NCI-H345 treated with DMSO at 0.1 percent for 48 hours (cell line): ENCODE measurements around the gene TSEN2.
A peak's percentile ranks its signal among the peaks of the same experiment; 100 is the strongest.

ENCODE experiments used
- DNase-seq: peaks from one replicate; lab custom pipeline; 2025; ENCODE audit not compliant: unreplicated experiment; lab: John Stamatoyannopoulos, UW

TSEN2 gene

DNA sequence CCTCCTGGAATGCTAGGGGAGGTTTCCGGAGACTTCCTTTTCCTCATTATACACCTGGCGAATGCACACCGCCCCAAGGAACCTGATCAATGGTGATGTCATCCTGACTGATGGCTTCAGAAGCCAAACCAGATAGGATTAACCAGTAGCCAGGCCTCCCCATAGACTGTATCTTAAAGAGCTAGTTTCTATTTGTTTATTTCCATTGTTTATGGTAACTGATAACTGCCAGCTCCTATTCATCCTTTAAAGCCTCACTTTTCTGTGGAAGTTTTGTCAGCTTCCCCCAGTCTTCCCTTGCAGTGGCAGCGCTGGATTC is 61.2 kb downstream of the TSEN2 start, which contains the start of gene MKRN2OS:
Gene MKRN2OS, minus strand, starts transcription at position 27 of the 319 bp plus-strand sequence. CDS start 35 bp downstream, outside the sequence.
- no peak for DNase-seq

DNA sequence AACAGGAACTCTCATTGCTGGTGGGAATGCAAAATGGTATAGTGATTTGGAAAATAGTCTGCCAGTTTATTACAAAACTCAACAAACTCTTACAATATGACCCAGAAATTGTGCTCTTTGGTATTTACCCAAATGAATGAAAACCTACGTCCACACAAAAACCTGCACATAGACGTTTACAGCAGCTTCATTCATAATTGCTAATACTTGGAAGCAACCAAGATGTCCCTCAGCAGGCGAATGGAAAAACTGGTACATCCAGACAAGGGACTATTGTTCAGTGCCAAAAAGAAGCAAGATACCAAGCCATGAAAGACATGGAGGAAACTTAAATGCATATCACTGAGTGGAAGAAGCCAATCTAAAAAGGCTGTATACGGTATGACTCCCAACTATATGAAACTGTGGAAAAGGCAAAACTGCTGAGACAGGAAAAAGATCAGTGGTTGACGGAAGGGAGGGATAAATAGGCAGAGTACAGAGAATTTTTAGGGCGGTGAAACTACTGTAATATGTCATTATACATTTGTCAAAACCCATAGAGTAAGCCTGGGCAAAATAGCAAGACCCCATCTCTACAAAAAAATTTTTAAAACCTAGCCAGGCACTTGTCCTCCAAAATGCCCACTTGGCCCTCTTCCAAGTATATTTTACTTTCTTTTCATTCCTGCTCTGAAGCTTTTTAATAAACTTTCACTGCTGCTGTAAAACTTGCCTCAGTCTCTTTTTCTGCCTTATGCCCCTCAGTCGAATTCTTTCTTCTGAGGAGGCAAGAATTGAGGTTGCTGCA is 65.9 kb downstream of the TSEN2 start:
- no peak for DNase-seq

DNA sequence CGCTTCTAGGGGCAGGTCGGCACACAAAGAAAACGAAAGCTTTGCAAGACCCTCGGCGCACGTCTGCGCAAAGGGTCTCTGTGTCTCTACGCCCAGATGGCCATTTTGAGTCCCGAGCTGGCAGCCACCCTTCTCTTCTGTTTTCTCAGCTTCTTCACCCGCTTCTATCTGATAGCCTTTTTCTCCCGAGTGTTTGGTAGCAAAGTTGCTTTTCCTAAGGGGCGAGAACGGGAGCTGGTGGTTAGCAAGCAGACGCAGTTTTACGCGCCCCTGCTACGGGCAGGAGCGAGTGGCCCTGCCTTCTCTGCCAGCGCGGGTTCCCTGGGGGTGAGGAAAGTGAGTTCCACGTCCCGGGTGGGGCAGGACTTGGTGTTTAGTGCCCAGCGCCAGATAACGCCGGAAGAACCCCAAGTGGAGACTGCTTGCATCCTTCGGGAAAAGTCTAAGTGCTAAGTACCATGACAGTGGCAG is 69.7 kb downstream of the TSEN2 start:
- DNase-seq, result peak; percentile 29

DNA sequence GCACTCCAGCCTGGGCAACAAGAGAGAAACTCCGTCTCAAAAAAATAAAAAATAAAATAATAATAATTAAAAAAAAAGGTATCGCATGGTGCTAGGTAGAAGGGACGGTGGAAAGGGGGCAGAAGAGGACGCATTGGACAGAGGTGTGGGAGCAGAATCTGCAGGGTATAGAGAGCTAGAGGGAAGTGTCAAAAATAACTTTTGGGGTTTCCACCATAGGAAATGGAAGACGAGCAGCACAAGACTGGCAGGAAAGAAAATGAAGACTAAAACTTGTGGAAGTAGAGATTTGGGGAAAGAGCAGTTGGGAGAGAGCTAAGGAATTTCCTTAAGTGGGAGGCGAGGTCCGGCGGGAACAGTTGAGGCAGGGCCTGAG is 72.0 kb downstream of the TSEN2 start:
- DNase-seq, result no peak

DNA sequence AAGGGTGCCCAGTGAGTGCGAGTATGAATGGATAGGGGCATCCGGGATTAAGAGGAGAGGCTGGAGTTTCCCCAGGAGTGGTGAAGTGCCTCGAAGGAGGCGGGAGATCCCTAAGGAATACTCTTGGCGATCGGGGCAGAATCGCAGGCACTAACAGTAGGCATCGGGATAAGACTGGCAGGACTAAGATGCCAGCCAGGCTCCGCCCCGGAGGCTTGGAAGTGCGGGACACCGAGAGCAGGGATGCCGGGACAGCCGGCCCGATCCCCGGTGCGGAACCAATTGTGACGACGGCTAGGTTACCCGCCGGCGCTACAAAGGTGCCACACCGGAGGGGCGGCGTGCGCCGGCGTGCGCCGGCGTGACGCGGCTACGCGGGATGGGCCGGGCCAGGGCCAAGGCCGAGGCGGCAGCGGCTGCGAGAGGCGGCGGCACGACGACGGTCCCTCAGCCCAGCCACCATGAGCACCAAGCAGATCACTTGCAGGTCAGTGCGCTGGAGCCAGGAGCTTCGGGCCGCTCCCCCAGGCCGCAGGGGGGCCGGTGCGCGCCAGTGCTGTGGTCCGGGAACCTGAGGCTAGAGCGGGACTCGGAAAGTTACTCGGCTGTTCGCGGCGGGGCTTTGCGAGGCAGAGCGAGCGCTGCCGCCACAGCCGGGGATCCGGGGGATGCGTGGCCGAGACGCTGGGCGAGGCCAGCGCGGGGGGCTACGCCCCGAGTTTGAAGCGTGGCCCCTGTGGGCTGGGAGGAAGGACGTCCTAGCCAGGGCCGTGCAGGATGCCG is 72.6 kb downstream of the TSEN2 start, which contains the start of gene MKRN2:
Gene MKRN2, plus strand, starts transcription at position 398 of the 783 bp plus-strand sequence. Its CDS starts 64 bp downstream, at position 462.
- peak; percentile 58 for DNase-seq

DNA sequence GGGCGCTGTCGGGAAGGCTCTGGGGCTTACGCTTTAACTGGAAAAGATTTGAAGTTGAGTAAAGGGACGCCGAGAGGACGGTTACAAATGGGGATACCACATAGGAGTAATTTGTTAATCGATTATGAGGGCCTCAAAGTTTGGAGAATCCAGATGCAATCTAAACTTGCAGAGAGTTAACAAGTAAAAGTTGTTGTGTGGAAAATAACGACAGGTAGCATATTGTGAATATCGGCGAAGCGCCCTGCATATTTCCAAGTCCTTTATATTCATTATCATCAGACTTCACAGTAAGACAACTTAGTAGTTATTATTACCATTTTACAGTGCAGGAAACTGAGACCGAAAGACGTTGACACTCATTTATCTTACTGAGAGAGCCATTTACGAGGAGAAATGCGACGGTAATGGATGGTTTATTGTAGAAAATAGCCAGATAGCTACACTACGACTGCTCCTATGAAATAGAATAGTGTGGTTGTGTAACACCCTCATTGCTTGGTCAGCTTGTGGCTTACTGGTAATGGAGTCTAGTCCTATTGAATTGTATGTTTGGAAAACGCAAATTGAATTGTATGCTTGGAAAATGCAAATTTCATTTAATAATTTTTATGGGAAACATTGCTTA is 73.3 kb downstream of the TSEN2 start:
- no peak for DNase-seq

DNA sequence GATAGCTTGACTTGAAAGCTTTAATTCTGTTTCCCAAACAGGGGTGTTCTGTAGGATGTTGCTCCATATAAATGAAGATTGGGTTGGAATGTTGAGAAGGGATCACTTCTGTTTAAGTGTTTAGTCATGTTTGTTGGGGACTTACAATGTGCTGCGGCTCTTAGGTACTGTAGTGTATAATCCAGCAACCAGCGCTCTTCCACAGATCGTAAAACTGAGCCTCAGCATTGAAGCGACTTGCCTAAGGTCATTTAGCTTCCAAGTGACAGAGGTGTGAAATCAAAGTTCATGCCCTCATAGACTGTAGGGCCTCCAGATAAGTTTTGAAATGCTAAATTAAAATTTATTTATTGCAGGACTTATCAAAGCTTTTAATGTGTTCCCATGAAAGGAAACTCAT is 74.4 kb downstream of the TSEN2 start:
- DNase-seq, result no peak

DNA sequence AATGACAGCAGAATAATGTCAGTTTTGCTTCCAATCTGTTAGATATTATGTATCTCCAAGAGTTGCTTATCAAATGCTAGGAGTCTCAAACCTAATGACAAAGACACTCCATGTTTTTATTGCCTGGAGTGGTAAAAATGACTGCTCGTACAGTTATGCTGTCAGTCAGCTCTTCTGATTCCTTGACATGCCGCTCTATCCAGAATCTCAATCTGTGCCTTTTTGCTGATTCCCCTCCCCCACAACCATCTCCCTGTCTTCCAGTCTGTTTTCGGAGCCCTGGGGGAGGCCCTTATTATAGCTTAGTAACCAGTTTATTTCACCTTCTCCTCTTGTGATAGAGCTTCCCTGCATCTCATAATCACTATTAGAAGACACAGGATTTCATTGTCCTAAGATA is 75.2 kb downstream of the TSEN2 start:
- DNase-seq, result no peak

DNA sequence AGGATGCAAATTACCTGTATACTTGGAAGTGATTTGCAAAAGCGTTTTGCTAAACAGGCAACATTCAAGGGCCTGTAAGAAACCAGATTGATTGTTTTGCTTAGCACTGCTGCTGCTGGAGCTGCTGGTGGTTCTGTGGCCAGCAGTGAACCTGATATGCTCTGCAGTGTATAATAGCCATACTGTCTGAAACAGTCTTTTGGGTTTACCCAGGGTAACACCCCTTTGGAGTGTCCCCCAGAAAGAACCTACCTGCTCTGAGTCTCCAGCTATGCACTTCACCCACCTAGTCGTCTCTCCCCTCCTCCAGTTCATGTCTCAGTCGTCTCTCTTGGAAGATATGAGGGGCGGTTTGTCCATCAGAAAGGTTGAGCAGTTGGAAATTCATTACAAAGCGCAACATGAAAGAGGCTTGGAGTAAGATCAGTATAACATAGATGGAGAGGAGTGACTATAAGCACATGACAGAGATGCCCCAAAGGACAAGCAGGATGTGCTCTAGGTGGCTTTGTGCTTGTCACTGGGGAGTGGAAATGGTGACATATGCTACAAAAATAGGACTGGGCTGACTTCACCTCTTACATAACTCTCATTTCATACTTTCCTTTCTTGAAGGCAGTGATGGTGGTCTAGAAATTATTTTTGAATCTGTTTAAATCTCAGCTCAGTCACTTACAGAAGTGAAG is 76.4 kb downstream of the TSEN2 start:
- no peak for DNase-seq

DNA sequence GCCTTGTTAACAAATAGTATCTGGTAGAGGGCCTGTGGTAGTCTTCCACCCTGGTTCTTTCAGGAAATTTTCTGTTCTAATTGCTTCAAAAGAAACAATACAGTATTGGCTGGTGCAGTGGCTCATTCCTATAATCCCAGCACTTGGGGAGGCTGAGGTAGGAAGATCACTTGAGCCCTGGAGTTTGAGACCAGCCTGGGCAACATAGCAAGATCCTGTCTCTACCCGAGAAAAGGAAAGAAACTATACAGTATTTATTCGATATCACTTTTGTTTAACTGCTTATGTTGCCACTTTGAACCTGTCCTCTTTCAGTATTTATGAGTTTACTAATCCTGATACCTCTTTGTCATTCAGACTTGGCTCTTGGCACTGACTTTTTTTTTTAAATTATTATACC is 77.1 kb downstream of the TSEN2 start:
- no peak for DNase-seq

DNA sequence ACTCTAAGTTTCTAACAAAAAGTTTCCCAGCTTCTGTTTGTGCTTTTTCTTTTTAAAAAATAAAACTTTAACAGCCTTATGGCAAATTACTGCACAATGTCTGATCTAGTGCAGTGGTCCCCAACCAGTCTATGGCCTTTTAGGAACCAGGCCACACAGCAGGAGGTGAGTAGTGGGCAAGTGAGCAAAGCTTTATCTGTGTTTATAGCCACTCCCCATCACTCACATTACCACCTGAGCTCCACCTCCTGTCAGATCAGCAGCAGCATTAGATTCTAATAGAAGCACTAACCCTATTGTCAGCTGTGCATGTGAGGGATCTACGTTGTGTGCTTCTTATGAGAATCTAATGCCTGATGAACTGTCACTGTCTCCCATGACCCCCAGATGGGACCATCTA is 78.2 kb downstream of the TSEN2 start:
- no peak for DNase-seq

DNA sequence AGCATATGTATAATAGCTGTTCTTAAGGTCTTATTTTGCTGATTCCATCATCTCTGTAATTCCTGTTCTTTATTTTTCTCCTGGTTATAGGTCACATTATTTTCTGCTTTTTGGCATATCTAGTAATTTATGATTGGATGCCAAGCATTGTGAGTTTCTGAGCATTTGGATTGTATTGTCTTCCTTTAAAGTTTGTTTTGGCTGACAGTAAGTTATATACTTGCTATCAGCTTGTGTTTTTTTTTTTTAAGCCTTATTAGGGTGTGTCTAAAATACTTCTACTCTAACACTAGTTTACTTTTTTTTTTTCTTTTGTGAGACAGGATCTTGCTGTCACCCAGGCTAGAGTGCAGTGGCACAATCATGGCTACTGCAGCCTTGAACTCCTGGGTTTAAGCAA is 82.7 kb downstream of the TSEN2 start:
- no peak for DNase-seq

DNA sequence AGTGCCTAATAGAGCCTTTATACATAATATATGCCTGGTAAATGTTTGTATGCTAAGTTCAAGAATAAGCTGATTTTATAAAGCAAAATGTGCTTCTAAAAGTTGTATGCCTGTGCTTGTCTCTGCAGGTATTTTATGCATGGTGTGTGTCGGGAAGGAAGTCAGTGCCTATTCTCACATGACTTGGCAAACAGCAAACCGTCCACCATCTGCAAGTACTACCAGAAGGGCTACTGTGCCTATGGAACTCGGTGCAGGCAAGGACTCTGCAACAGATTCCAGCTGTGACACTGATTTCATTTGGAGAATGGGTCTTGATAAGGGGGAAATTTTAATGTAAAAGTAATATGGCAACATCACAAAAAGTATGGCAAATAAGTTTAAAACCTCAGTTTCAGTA is 84.5 kb downstream of the TSEN2 start:
- DNase-seq, result no peak

DNA sequence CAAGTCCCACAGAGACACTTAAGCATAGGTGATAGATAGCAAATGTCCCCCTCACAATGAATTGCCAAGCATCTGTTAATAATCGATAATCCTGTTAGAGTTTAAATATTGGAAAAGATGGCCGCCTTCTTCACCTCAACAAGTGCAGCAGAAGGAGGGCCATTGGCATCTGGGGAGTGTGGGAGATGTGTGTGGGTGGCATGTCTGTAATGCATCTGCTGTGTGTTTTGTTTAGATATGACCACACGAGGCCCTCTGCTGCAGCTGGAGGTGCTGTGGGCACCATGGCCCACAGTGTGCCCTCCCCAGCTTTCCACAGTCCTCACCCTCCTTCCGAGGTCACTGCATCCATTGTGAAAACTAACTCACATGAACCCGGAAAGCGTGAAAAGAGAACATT is 85.6 kb downstream of the TSEN2 start:
- no peak for DNase-seq

DNA sequence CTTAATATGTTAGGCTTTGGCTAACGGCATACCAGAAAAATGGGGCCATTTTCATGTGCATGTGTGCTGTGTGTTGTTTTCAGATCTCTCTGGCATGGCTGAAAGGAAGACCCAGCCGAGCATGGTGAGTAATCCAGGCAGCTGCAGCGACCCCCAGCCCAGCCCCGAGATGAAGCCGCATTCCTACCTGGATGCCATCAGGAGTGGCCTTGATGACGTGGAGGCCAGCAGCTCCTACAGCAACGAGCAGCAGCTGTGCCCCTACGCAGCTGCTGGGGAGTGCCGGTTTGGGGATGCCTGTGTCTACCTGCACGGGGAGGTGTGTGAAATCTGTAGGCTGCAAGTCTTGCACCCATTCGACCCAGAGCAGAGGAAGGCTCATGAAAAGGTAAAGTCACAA is 87.7 kb downstream of the TSEN2 start:
- DNase-seq, result no peak

DNA sequence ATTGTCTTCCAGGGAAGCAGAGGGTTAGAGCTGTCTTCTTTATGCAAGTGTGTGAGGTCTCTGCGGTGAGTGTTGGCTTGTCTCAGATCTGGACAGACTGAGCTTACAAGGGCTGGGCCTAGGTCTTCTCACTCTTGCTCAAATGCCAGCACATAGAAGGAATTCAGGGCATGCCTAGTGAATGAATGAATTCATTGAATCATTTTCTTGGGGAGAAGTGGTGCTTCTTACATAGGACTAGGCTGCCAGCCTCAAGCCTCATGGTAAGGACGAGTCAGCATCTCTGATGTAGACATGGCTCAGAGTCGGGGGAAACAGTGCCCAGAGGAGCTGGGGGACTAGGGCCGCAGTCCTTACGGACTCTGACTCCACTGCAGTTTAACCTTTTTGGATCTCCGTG is 89.9 kb downstream of the TSEN2 start:
- no peak for DNase-seq

DNA sequence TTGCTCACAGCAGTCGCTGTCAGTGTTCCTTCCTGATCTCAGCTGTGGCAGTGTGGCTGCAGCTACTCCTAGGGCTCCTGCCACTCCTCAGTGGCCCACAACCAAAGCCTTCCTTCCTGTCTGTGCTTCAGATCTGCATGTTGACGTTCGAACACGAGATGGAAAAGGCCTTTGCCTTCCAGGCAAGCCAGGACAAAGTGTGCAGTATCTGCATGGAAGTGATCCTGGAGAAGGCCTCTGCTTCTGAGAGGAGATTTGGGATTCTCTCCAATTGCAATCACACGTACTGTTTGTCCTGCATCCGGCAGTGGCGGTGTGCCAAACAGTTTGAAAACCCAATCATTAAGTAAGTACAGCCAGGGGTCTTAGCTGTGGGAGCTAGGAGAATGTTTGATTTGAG is 90.4 kb downstream of the TSEN2 start:
- no peak for DNase-seq

DNA sequence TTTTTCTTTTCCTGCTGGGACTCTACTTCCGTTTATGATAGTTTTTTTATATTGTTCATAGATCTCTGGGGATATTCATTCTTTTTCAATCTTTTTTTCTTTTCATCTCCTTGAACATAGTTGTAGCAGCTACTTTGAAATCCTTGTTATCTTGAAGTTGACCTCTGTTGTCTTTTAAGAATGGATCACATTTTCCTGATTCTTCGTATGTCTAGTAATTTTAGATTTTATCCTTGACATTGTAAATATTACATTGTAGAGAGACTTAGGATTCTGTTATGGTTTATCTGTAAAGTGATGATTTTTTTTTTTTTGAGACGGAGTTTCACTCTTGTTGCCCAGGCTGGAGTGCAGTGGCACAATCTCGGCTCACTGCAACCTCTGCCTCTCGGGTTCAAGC is 93.1 kb downstream of the TSEN2 start:
- DNase-seq, result no peak

DNA sequence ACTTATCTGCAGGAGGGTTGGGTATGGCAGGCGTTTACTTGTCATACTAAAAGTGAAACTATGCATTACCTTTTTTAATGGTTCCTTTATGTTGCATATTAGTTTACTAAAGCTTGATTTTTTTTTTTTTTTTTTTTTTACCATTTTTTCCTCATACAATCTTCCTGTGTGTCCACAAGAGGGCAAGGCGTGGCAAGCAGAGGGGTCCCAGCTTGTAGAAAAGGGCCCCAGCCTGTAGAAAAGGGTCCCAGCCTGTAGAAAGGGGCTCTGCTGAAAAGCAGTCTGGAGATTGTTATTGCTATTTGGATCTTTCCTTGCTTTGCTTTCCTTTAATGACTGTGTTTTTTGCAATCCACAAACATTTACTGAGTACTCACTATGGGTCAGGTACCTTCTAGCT is 94.5 kb downstream of the TSEN2 start:
- DNase-seq, result no peak

DNA sequence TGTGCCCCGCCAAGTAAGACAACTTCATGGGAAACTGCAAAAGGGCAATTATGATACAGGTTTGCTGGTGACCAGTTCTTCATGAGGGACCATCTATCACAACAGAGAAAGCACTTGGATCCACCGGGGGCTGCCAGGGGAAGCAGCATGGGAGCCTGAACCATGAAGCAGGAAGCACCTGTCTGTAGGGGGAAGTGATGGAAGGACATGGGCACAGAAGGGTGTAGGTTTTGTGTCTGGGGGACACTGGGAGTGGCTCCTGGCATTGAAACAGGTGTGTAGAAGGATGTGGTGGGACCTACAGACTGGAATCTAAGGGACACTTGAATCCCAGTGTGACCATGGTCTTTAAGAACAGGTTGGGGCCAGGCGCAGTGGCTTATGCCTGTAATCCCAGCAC is 95.2 kb downstream of the TSEN2 start:
- DNase-seq, result no peak

DNA sequence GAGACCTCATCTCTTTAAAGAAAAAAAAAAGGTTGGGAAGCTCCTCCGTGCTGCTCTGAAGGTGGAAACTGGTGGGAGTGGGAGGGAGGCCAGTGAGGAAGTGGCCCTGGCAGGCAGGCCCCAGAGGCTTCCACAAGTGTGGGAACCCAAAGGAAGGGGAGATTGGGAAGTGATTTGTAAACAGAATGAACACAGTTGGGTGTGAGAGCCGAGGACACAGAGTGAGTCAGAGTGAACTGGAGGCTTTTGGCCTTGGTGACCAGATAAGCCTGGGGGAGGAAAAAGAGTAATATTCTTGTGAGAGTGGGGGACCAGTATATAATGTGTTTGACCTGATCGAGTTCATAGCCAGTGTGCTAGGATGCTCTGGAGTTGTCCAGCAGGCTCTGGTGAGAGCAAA is 95.6 kb downstream of the TSEN2 start:
- DNase-seq, result no peak
